ENCODE measurements around the gene TNNI2. TPM values are rescaled to one million over a fixed set of nuclear protein-coding genes. Genes with fewer than 3 reads are reported as not detected.

TNNI2 gene
- total and polyA plus RNA-seq, 2 donors (not counting 3 experiments of a cell fraction or from before 2014, with no cell fraction given) = not detected

- intact Hi-C loops (cut with micrococcal nuclease) (no loop called here), dilution Hi-C loops (cut with MboI; ENCODE audit: extremely low pct_ligation_motif_present, low sequenced_read_pairs) (no loop called here)
- Histone ChIP-seq H3K9me1 (replicated peaks; ENCODE audit: control insufficient read depth, extremely low read depth, insufficient read depth, low read length) (no peaks in the 10 kb centered on the region), H4K20me1 (replicated peaks; ENCODE audit: control insufficient read depth, extremely low read depth, insufficient read depth, low read length) (no peaks in the 10 kb centered on the region), H3K9ac (replicated peaks; ENCODE audit: extremely low read depth, insufficient read depth, low read length) (no peak overlapping the region), H3K36me3 (ENCODE audit: control insufficient read depth in 2 of 2, extremely low read depth in 1 of 2, insufficient read depth in 2 of 2, low read length in 2 of 2) (no peaks in the 10 kb centered on the region), H3K4me2 (ENCODE audit: insufficient read depth, low read length) (no peak overlapping the region), H3K4me1 (ENCODE audit: control insufficient read depth, extremely low read depth, insufficient read depth, low read length) (no peaks in the 10 kb centered on the region), H3K27ac (ENCODE audit: insufficient read depth, low read depth, low read length) (no peak overlapping the region), H3K9me3 (replicated peaks; ENCODE audit: control insufficient read depth, insufficient read depth, low read length) (no peaks in the 10 kb centered on the region), H3K4me3 (replicated peaks in 1 of 3; ENCODE audit: insufficient read depth in 1 of 3, low read depth in 1 of 3, low read length in 3 of 3) (no peak overlapping the region), H2AFZ (ENCODE audit: low read depth, low read length) (no peak overlapping the region), H3K27me3 (ENCODE audit: control insufficient read depth in 2 of 2, insufficient read depth in 2 of 2, low read length in 2 of 2) (no peaks in the 10 kb centered on the region), H3K79me2 (ENCODE audit: control insufficient read depth, insufficient read depth, low read length) (no peaks in the 10 kb centered on the region)
- no peak for TF ChIP-seq GATA2 (IDR thresholded peaks at IDR 0.05; ENCODE audit: insufficient read depth, insufficient read length, low read depth, low read length)
- TF ChIP-seq MYC (IDR thresholded peaks at IDR 0.05; ENCODE audit: low read depth, low read length) = no peak
- TF ChIP-seq CTCF (IDR thresholded peaks at IDR 0.05; ENCODE audit: extremely low read depth in 1 of 2, insufficient read depth in 1 of 2, low read depth in 1 of 2, low read length in 2 of 2) = no peak
- no peak for TF ChIP-seq EZH2 (IDR thresholded peaks at IDR 0.05; ENCODE audit: borderline replicate concordance, low read depth, low read length, severe bottlenecking)
- no peak for TF ChIP-seq MAX (IDR thresholded peaks at IDR 0.05; ENCODE audit: insufficient read depth, insufficient read length)
- TF ChIP-seq FOS (IDR thresholded peaks at IDR 0.05; ENCODE audit: borderline replicate concordance, insufficient read depth, low read length) = no peak
- TF ChIP-seq POLR2A (IDR thresholded peaks at IDR 0.05; ENCODE audit: low read depth, low read length) = no peak
- TF ChIP-seq POLR2AphosphoS5 (IDR thresholded peaks at IDR 0.05; ENCODE audit: insufficient read depth, low read depth, low read length) = no peak
- no peak for TF ChIP-seq JUN (IDR thresholded peaks at IDR 0.05; ENCODE audit: borderline replicate concordance, insufficient read depth, insufficient read length, low read depth)
- DNase-seq (ENCODE audit: low read depth, low spot score) (no peak), FAIRE-seq (no peak)
- POLR2A ChIA-PET = no interaction called here
- no TSS peak for BruUV-seq (replicated peaks)
- CTCF ChIA-PET = interaction anchor here (0.8 to 1.7 kb wide), 3 partner anchors 11 to 309 kb away, joined by 3 to 6 read pairs (median 5); no protein-coding TSS in a partner anchor
These were observed 4.3 kb downstream of the TNNI2 start for GRCh38 chr11:1843098-1843473.
